ENCODE data around the gene SMOC2. TPM values are rescaled to one million over a fixed set of nuclear protein-coding genes. Genes with fewer than 3 reads are reported as not detected.
A peak's percentile ranks its signal among the peaks of the same experiment; 100 is the strongest.

The SMOC2 gene
- total and polyA plus RNA-seq, 2 of the 13 experiments (the other 11 are each of a cell fraction or from before 2014, with no cell fraction given) = not detected

GRCh38 chr6:168542301-168542700 lies 101.3 kb downstream of the SMOC2 start (continued):
- no peak for TF ChIP-seq REST (IDR thresholded peaks at IDR 0.05; ENCODE audit: borderline replicate concordance in 1 of 2, low read depth in 1 of 2, low read length in 2 of 2)

GRCh38 chr6:168545428-168545827 lies 104.4 kb downstream of the SMOC2 start:
- no peaks in the 10 kb centered on the region for H3K9me3 ChIP-seq (ENCODE audit: low read length)
- no peaks in the 10 kb centered on the region for H3K4me1 ChIP-seq (ENCODE audit: insufficient read depth, low read length)
- peaks cover 10 to 60% of the 10 kb centered on the region in 2 experiments for H3K27me3 ChIP-seq (ENCODE audit: control insufficient read depth in 1 of 2, insufficient read depth in 2 of 2, low read length in 2 of 2)
- no peak overlapping the region for H3K27ac ChIP-seq (ENCODE audit: extremely low read length, insufficient read depth, low read length)
- no peak for DNase-seq (ENCODE audit: low spot score)
- H2AFZ ChIP-seq (ENCODE audit: low read length) = no peak overlapping the region
- intact Hi-C loops (cut with micrococcal nuclease; ENCODE audit: unreplicated experiment) = no loop called here
- H3K79me2 ChIP-seq (ENCODE audit: insufficient read depth, low read length) = no peaks in the 10 kb centered on the region
- H3K4me3 ChIP-seq (replicated peaks in 1 of 3; ENCODE audit: insufficient read depth in 1 of 3, low read depth in 2 of 3, low read length in 3 of 3) = no peak overlapping the region
- 15% methylated on average over 6 of the region's 6 CpGs for WGBS (ENCODE audit: low lambda C conversion rate)
- H3K9ac ChIP-seq (ENCODE audit: insufficient read depth, low read depth, low read length) = no peak overlapping the region
- CTCF ChIA-PET (ENCODE audit: low intra/inter-chr PET ratio, low total read pairs) = no interaction called here
- no peaks in the 10 kb centered on the region for H3K36me3 ChIP-seq (replicated peaks in 1 of 2; ENCODE audit: control insufficient read depth in 1 of 2, insufficient read depth in 2 of 2, low read length in 2 of 2)
- no peak overlapping the region for H3K4me2 ChIP-seq (ENCODE audit: low read depth, low read length)
- in situ Hi-C loops (cut with HindIII; ENCODE audit: extremely low pct_ligation_motif_present, low pct_unique_long_range_greater_than_20kb) = no loop called here
- no peaks in the 10 kb centered on the region for H4K20me1 ChIP-seq (ENCODE audit: insufficient read depth, low read length)
- BruUV-seq (replicated peaks) = no TSS peak
- FAIRE-seq = no peak
- peak; percentile 65 for ATAC-seq
- POLR2A ChIA-PET = no interaction called here
- TF ChIP-seq ZNF446 (CRISPR knock-in tag; IDR thresholded peaks at IDR 0.05) = no peak
- TF ChIP-seq IKZF4 (CRISPR knock-in tag; IDR thresholded peaks at IDR 0.05; ENCODE audit: borderline replicate concordance, low read depth, not compliant biosample characterization) = no peak
- no peak for TF ChIP-seq ZNF609 (CRISPR knock-in tag; IDR thresholded peaks at IDR 0.05; ENCODE audit: borderline replicate concordance)
- no peak for TF ChIP-seq ZBTB1 (CRISPR knock-in tag; IDR thresholded peaks at IDR 0.05; ENCODE audit: borderline replicate concordance)
- no peak for TF ChIP-seq SCMH1 (CRISPR knock-in tag; IDR thresholded peaks at IDR 0.05; ENCODE audit: borderline replicate concordance)
- peak; percentile 14; the same call in 1 of the 2 replicates for TF ChIP-seq ZNF768 (CRISPR knock-in tag; IDR thresholded peaks at IDR 0.05)
- TF ChIP-seq ARID4A (CRISPR knock-in tag; IDR thresholded peaks at IDR 0.05; ENCODE audit: borderline replicate concordance) = no peak
- no peak for TF ChIP-seq PAWR (CRISPR knock-in tag; IDR thresholded peaks at IDR 0.05; ENCODE audit: borderline replicate concordance)

All from HepG2 (cell line).